ENCODE data around the gene NQO2. TPM values are rescaled to one million over a fixed set of nuclear protein-coding genes. Genes with fewer than 3 reads are reported as not detected.

NQO2 gene
- total and polyA plus RNA-seq, 2 of the 13 experiments (the other 11 are each of a cell fraction or from before 2014, with no cell fraction given): 32.2 to 56.5 TPM

GRCh38 chr6:2999618-3000557 is at the start of gene NQO2 (continued):
- TF ChIP-seq ZNF142 (CRISPR knock-in tag; IDR thresholded peaks at IDR 0.05) (no peak), FOSL1 (CRISPR knock-in tag; IDR thresholded peaks at IDR 0.05; ENCODE audit: borderline replicate concordance) (no peak), ZNF33B (CRISPR knock-in tag; IDR thresholded peaks at IDR 0.05) (peak; percentile 56), HOXA9 (CRISPR knock-in tag; IDR thresholded peaks at IDR 0.05; ENCODE audit: borderline replicate concordance) (no peak), NFIC (IDR thresholded peaks at IDR 0.05; ENCODE audit: low read length) (no peak), ZNF691 (CRISPR knock-in tag; IDR thresholded peaks at IDR 0.05; ENCODE audit: borderline replicate concordance, low read depth) (no peak), E2F5 (CRISPR knock-in tag; conservative IDR thresholded peaks at IDR 0.05) (peak; percentile 62; the same call in 1 of the 2 replicates), STAG1 (CRISPR knock-in tag; IDR thresholded peaks at IDR 0.05) (peak; percentile 12; the same call in 1 of the 2 replicates), SYNCRIP (IDR thresholded peaks at IDR 0.05; ENCODE audit: insufficient read depth, low read depth, low read length) (no peak), MIXL1 (CRISPR knock-in tag; IDR thresholded peaks at IDR 0.05) (0 out of 2 replicates have a peak, but pooled peaks have one; percentile 17), MTERF4 (CRISPR knock-in tag; IDR thresholded peaks at IDR 0.05) (no peak; the same call in 1 of the 2 replicates), TGIF2 (CRISPR knock-in tag; IDR thresholded peaks at IDR 0.05) (no peak; the same call in 1 of the 2 replicates), DNMT3B (CRISPR knock-in tag; conservative IDR thresholded peaks at IDR 0.05) (0 out of 2 replicates have a peak, but pooled peaks have one; percentile 18), ZXDC (CRISPR knock-in tag; IDR thresholded peaks at IDR 0.05) (no peak), BHLHE40 (IDR thresholded peaks at IDR 0.05; ENCODE audit: low read length) (no peak), MTF2 (CRISPR knock-in tag; IDR thresholded peaks at IDR 0.05; ENCODE audit: borderline replicate concordance) (0 out of 2 replicates have a peak, but pooled peaks have one; percentile 36), ZNF678 (CRISPR knock-in tag; IDR thresholded peaks at IDR 0.05) (peak; percentile 82; the same call in 1 of the 2 replicates)
